Myocyte (in vitro differentiated cells): ENCODE measurements around the gene CLEC16A. TPM values are rescaled to one million over a fixed set of nuclear protein-coding genes. Genes with fewer than 3 reads are reported as not detected.
A peak's percentile ranks its signal among the peaks of the same experiment; 100 is the strongest.
"Not testable (repeated sequence)": the region's sequence is repeated elsewhere in the genome, so short reads cannot be mapped to it uniquely, and the experiment has no call there.

Source experiments
- DNase-seq: peaks from one replicate; pipeline ENCODE4 v3.0.0-alpha.2; 2012; ENCODE audit warnings: low read depth
- total RNA-seq: library from RNA; depleted of rRNA; stranded (reverse); fragments of >200 nt; gene quantifications from 2 replicates; pipeline ENCODE4 v1.2.3, GENCODE V29; 2014

CLEC16A gene
- total RNA-seq, 1 donor from 2014 or later = 20.7 TPM

GRCh38 chr16:10939649-10940234 is 4.6 kb upstream of the CLEC16A start:
- no peak for DNase-seq

GRCh38 chr16:10940501-10941079 is 3.8 kb upstream of the CLEC16A start:
- DNase-seq = no peak

- no peak for DNase-seq
These were observed 3.0 kb upstream of the CLEC16A start for GRCh38 chr16:10941127-10941933.

- DNase-seq = not testable (repeated sequence)
These were observed 2.4 kb upstream of the CLEC16A start for GRCh38 chr16:10941935-10942351.

GRCh38 chr16:10942352-10943063 is 1.9 kb upstream of the CLEC16A start, which contains the start of gene DEXI:
Gene DEXI (minus strand): TSS chr16:10942468. CDS start chr16:10942005, 463 bp downstream.
- peak; percentile 94 for DNase-seq

- DNase-seq = no peak
These were observed 1.4 kb upstream of the CLEC16A start for GRCh38 chr16:10943064-10943353.

- DNase-seq = no peak
These were observed 862 bp downstream of the CLEC16A start for GRCh38 chr16:10945065-10945787.

GRCh38 chr16:10946308-10946707 is 1.9 kb downstream of the CLEC16A start:
- peak; percentile 51 for DNase-seq

- DNase-seq = no peak
These were observed 2.9 kb downstream of the CLEC16A start for GRCh38 chr16:10947211-10947787.

- no peak for DNase-seq
These were observed 5.1 kb downstream of the CLEC16A start for GRCh38 chr16:10949424-10949970.

- DNase-seq = no peak
These were observed 6.0 kb downstream of the CLEC16A start for GRCh38 chr16:10950393-10950792.

GRCh38 chr16:10951026-10951425 is 6.7 kb downstream of the CLEC16A start:
- DNase-seq = no peak

- no peak for DNase-seq
These were observed 10.5 kb downstream of the CLEC16A start for GRCh38 chr16:10954903-10955302.

GRCh38 chr16:10957771-10958482 is 13.6 kb downstream of the CLEC16A start:
- no peak for DNase-seq

GRCh38 chr16:10959161-10959560 is 14.8 kb downstream of the CLEC16A start:
- no peak for DNase-seq

- peak; percentile 85 for DNase-seq
These were observed 16.9 kb downstream of the CLEC16A start for GRCh38 chr16:10961231-10961630.

- peak; percentile 97 for DNase-seq
These were observed 19.9 kb downstream of the CLEC16A start for GRCh38 chr16:10964039-10964890.

GRCh38 chr16:10964891-10965326 is 20.5 kb downstream of the CLEC16A start:
- DNase-seq = no peak
